Measurements from ENCODE around the gene GLE1.

GLE1 gene

DNA sequence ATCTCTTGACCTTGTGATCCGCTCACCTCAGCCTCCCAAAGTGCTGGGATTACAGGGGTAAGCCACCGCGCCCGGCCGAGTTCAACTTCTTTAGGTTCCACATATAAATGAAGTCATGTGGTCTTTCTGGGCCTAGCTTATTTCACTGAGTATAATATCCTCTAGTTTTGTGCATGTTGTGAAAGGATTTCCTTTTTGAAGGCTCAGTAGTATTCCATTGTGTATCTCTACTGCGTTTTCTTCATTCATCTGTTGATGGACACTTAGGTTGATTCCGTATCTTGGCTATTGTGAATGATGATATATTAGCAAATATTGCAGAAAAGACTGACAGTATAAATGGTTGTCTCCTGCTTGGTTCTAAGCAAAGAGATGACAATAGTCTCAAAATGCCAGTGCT is 28.7 kb upstream of the GLE1 start:
- Histone ChIP-seq H3K27me3 (ENCODE audit: insufficient read depth, low read length, poor library complexity, severe bottlenecking) (no peaks in the 10 kb centered on the region), H3K9me2 (replicated peaks; ENCODE audit: low read depth, low read length) (no peaks in the 10 kb centered on the region), H4K20me1 (ENCODE audit: insufficient read depth, low read length, poor library complexity, severe bottlenecking) (no peaks in the 10 kb centered on the region), H3K4me3 (ENCODE audit: low read length, poor library complexity, severe bottlenecking) (no peak overlapping the region), H2AFZ (ENCODE audit: low read length) (no peak overlapping the region), H3K9ac (ENCODE audit: low read depth, low read length, poor library complexity, severe bottlenecking) (no peak overlapping the region), H3K79me2 (ENCODE audit: insufficient read depth, low read length) (no peaks in the 10 kb centered on the region), H3K36me3 (ENCODE audit: insufficient read depth, low read length) (peaks cover 34% of the 10 kb centered on the region; the same call in 1 of the 2 replicates), H3K9me3 (ENCODE audit: insufficient read depth, low read depth, low read length) (no peaks in the 10 kb centered on the region), H3F3A (ENCODE audit: low read depth) (no peaks in the 10 kb centered on the region), H3K4me2 (ENCODE audit: low read depth, low read length, poor library complexity, severe bottlenecking) (no peak overlapping the region), H3K4me1 (ENCODE audit: insufficient read depth, low read length, poor library complexity, severe bottlenecking) (no peaks in the 10 kb centered on the region)
- TF ChIP-seq, protein P1, sequence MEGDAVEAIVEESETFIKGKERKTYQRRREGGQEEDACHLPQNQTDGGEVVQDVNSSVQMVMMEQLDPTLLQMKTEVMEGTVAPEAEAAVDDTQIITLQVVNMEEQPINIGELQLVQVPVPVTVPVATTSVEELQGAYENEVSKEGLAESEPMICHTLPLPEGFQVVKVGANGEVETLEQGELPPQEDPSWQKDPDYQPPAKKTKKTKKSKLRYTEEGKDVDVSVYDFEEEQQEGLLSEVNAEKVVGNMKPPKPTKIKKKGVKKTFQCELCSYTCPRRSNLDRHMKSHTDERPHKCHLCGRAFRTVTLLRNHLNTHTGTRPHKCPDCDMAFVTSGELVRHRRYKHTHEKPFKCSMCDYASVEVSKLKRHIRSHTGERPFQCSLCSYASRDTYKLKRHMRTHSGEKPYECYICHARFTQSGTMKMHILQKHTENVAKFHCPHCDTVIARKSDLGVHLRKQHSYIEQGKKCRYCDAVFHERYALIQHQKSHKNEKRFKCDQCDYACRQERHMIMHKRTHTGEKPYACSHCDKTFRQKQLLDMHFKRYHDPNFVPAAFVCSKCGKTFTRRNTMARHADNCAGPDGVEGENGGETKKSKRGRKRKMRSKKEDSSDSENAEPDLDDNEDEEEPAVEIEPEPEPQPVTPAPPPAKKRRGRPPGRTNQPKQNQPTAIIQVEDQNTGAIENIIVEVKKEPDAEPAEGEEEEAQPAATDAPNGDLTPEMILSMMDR (conservative IDR thresholded peaks at IDR 0.05; ENCODE audit: low read length): no peak
- TF ChIP-seq EZH2phosphoT487 (IDR thresholded peaks at IDR 0.05; ENCODE audit: borderline replicate concordance): no peak

DNA sequence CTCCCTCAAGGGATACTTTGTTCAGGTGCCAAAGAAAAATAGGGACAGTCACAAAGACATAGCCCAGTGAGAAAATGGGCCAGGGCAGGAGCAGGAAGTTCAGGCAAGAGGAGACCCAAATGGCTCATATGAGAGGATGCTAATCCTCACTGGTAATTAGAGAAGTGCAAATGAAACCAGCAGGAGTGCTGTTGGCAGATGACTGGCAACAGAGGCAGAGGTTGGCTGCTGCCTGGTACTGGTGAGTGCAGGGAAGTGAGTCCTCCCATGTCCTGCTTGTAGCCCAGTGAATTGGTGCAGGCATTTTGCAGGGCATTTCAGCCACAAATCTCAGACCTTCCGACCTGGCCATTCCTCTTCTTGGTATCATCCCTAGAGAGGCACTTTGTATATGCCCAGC is 25.3 kb upstream of the GLE1 start:
- Histone ChIP-seq H4K20me1 (ENCODE audit: insufficient read depth, low read length, poor library complexity, severe bottlenecking) (no peaks in the 10 kb centered on the region), H3K9me3 (ENCODE audit: insufficient read depth, low read depth, low read length) (no peaks in the 10 kb centered on the region), H3K4me1 (ENCODE audit: insufficient read depth, low read length, poor library complexity, severe bottlenecking) (no peaks in the 10 kb centered on the region), H3K27me3 (ENCODE audit: insufficient read depth, low read length, poor library complexity, severe bottlenecking) (no peaks in the 10 kb centered on the region), H3K4me2 (ENCODE audit: low read depth, low read length, poor library complexity, severe bottlenecking) (no peak overlapping the region), H3K9me2 (replicated peaks; ENCODE audit: low read depth, low read length) (no peaks in the 10 kb centered on the region), H3K9ac (ENCODE audit: low read depth, low read length, poor library complexity, severe bottlenecking) (no peak overlapping the region), H3F3A (ENCODE audit: low read depth) (no peaks in the 10 kb centered on the region), H3K36me3 (ENCODE audit: insufficient read depth, low read length) (peaks cover 55% of the 10 kb centered on the region; the same call in 1 of the 2 replicates), H3K79me2 (ENCODE audit: insufficient read depth, low read length) (no peaks in the 10 kb centered on the region), H3K4me3 (ENCODE audit: low read length, poor library complexity, severe bottlenecking) (no peak overlapping the region), H2AFZ (ENCODE audit: low read length) (no peak overlapping the region)
- TF ChIP-seq, protein P1 (conservative IDR thresholded peaks at IDR 0.05; ENCODE audit: low read length): no peak
- TF ChIP-seq EZH2phosphoT487 (IDR thresholded peaks at IDR 0.05; ENCODE audit: borderline replicate concordance): no peak

DNA sequence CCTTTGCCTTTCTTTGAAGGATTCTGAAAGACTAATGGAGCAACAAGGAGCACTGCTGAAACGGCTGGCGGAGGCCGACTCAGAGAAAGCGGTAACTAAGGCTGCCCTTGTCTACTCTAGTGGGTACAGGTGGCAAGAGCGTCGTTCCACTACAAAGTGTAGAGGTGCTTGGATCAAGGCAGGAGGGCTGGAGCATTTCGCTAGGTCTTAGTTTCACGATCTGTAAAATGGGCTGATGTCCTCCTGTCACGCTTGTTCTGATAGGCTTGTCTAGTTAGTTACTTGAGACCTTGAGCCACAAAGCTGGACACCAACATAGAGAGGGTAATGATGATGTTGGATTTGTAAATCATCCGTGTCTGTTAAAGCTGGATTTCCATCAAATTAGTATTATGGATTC is 23.0 kb upstream of the GLE1 start:
- Histone ChIP-seq H3F3A (ENCODE audit: low read depth) (no peaks in the 10 kb centered on the region), H3K9me2 (replicated peaks; ENCODE audit: low read depth, low read length) (no peaks in the 10 kb centered on the region), H3K79me2 (ENCODE audit: insufficient read depth, low read length) (no peaks in the 10 kb centered on the region), H3K36me3 (ENCODE audit: insufficient read depth, low read length) (peaks cover 64% of the 10 kb centered on the region; the same call in 1 of the 2 replicates), H2AFZ (ENCODE audit: low read length) (no peak overlapping the region), H3K4me1 (ENCODE audit: insufficient read depth, low read length, poor library complexity, severe bottlenecking) (no peaks in the 10 kb centered on the region), H4K20me1 (ENCODE audit: insufficient read depth, low read length, poor library complexity, severe bottlenecking) (no peaks in the 10 kb centered on the region), H3K4me2 (ENCODE audit: low read depth, low read length, poor library complexity, severe bottlenecking) (no peak overlapping the region), H3K27me3 (ENCODE audit: insufficient read depth, low read length, poor library complexity, severe bottlenecking) (no peaks in the 10 kb centered on the region), H3K9ac (ENCODE audit: low read depth, low read length, poor library complexity, severe bottlenecking) (no peak overlapping the region), H3K4me3 (ENCODE audit: low read length, poor library complexity, severe bottlenecking) (no peak overlapping the region), H3K9me3 (ENCODE audit: insufficient read depth, low read depth, low read length) (no peaks in the 10 kb centered on the region)
- TF ChIP-seq, protein P1 (conservative IDR thresholded peaks at IDR 0.05; ENCODE audit: low read length): no peak
- TF ChIP-seq EZH2phosphoT487 (IDR thresholded peaks at IDR 0.05; ENCODE audit: borderline replicate concordance): no peak
